ENCODE data around the gene G3BP1. TPM values are rescaled to one million over a fixed set of nuclear protein-coding genes. Genes with fewer than 3 reads are reported as not detected.

Gene G3BP1
- total RNA-seq, 2 experiments from 2014 or later: 247 to 253 TPM

DNA sequence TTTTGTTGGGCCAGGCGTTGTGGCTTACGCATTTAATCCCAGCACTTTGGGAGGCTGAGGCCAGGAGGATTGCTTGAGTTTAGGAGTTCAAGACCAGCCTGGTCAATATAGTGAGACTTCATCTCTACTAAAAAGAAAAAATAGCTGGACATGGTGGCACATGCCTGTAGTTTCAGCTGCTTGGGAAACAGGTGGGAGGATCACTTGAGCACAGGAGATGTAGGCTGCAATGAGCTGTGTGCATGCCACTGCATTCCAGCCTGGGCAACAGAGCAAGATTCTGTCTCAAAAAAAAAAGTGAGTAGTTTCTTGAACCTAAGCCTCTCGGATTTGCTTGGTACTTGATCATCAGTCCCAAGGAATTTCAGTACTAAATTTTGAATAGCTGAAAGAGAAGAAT is 26.9 kb downstream of the G3BP1 start:
- ATAC-seq (no peak), DNase-seq (no peak)
- TF ChIP-seq CTCF (IDR thresholded peaks at IDR 0.05): no peak
- no peaks in the 10 kb centered on the region for H3K9me3 Mint-ChIP-seq
- H3K4me1 Mint-ChIP-seq (ENCODE audit: low read depth): peaks cover 38% of the 10 kb centered on the region
- H3K27ac Mint-ChIP-seq: peak overlapping the region; percentile 51
- no peaks in the 10 kb centered on the region for H3K27me3 Mint-ChIP-seq
- peaks cover 64% of the 10 kb centered on the region for H3K36me3 Mint-ChIP-seq (ENCODE audit: low read depth)
- CTCF ChIA-PET: interaction anchor here (1.0 to 2.7 kb wide), 6 partner anchors 13 to 344 kb away, joined by 3 to 8 read pairs (median 4); no protein-coding TSS in a partner anchor
- POLR2A ChIA-PET: interaction anchor here (1.1 to 2.5 kb wide), 3 partner anchors 11 to 27 kb away, joined by 3 to 8 read pairs (median 7); partner anchors contain the start of gene G3BP1
- intact Hi-C loops (cut with micrococcal nuclease): no loop called here
- no peak overlapping the region for H3K4me3 Mint-ChIP-seq

DNA sequence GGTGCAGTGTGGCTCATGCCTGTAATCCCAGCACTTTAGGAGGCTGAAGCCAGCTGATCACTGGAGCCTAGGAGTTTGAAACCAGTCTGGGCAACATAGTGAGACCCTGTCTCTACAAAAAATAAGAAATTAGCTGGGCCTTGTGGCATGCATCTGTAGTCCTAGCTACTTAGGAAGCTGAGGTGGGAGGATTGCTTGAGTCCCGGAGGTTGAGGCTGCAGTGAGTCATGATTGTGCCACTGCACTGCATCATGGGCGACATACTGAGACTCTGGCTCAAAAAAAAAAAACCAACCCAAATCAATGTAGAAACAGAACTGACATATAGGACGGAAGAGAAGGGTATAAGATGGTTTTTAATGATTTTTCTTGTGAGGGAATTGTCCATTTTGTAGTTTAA is 27.7 kb downstream of the G3BP1 start:
- H3K4me3 Mint-ChIP-seq: no peak overlapping the region
- ChIA-PET CTCF (interaction anchor here (0.6 to 2.7 kb wide), 7 partner anchors 11 to 343 kb away, joined by 3 to 8 read pairs (median 4); no protein-coding TSS in a partner anchor), POLR2A (interaction anchor here (1.1 to 2.5 kb wide), 3 partner anchors 10 to 27 kb away, joined by 3 to 8 read pairs (median 7); partner anchors contain the start of gene G3BP1)
- DNase-seq (peak; percentile 40), ATAC-seq (peak; percentile 65)
- H3K36me3 Mint-ChIP-seq (ENCODE audit: low read depth): peaks cover 63% of the 10 kb centered on the region
- intact Hi-C loops (cut with micrococcal nuclease): no loop called here
- H3K27ac Mint-ChIP-seq: peak overlapping the region; percentile 39
- H3K4me1 Mint-ChIP-seq (ENCODE audit: low read depth): peaks cover 42% of the 10 kb centered on the region
- H3K9me3 Mint-ChIP-seq: no peaks in the 10 kb centered on the region
- no peak for TF ChIP-seq CTCF (IDR thresholded peaks at IDR 0.05)
- H3K27me3 Mint-ChIP-seq: no peaks in the 10 kb centered on the region

DNA sequence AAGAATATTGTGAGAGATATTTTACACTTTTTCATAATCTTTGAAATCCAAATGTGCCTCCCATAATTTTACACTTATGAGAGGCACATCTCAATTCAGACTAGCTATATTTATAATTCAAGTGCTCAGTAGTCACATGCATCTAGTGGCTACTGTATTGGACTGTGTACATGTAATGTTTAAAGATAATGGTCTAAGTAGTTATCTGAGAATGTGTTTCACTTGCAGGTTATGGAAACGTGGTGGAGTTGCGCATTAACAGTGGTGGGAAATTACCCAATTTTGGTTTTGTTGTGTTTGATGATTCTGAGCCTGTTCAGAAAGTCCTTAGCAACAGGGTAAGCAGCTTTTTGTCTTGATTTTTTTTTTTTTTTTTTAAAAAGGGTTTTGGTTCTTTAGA is 28.8 kb downstream of the G3BP1 start:
- Mint-ChIP-seq H3K27me3 (no peaks in the 10 kb centered on the region), H3K36me3 (ENCODE audit: low read depth) (peaks cover 62% of the 10 kb centered on the region), H3K9me3 (no peaks in the 10 kb centered on the region), H3K27ac (no peak overlapping the region), H3K4me3 (no peak overlapping the region), H3K4me1 (ENCODE audit: low read depth) (peaks cover 46% of the 10 kb centered on the region)
- POLR2A ChIA-PET: interaction anchor here (1.2 kb wide), 1 partner anchor 27 kb away, joined by 4 read pairs; no protein-coding TSS in a partner anchor
- DNase-seq (no peak), ATAC-seq (no peak)
- intact Hi-C loops (cut with micrococcal nuclease): no loop called here
- no peak for TF ChIP-seq CTCF (IDR thresholded peaks at IDR 0.05)
- CTCF ChIA-PET: interaction anchor here (1.2 kb wide), 2 partner anchors 16 to 25 kb away, joined by 4 read pairs; no protein-coding TSS in a partner anchor

DNA sequence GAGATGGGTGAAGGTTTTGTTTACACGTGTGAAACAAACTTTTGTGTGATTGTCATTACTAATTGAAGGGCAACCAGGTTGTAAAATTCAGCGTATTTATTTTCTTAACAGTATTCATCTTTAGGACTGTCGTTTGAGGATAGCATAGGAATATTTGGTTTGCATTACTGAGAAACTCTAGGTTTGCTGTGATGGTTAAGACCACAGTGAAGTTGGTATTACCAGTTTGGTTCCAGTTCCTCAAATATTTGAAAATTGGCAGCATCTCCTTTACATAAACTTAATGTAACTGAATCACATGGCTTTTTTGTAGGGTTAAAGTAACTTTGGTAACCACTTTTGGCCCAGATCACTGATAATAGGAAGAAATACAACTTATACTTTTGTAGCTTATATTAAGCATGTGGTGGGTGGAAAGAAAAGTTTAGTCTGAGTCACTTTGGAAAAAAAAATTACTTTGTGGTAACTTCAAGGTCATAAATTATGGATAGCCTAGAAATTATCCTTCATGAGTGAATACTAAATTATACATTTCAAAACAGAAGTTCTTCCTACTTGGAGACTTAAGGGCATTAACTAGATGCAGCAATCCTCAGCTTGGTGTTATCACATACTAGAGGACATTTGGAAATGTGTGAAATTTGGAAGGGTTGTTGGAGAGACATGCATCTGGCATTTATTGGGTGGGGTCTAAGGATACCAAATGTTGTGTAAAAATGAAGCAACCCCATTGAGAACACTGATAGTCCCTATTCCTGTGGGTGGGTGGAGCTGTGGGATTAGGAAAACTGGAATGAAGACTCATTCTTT is 33.9 kb downstream of the G3BP1 start:
- peak overlapping the region; percentile 69 for H3K27ac Mint-ChIP-seq
- no peak overlapping the region for H3K4me3 Mint-ChIP-seq
- ChIA-PET POLR2A (interaction anchor here (1.0 kb wide), 1 partner anchor 10 kb away, joined by 5 read pairs; no protein-coding TSS in a partner anchor), CTCF (interaction anchor here (1.0 to 1.6 kb wide), 3 partner anchors 12 to 338 kb away, joined by 3 to 7 read pairs (median 5); no protein-coding TSS in a partner anchor)
- no peaks in the 10 kb centered on the region for H3K9me3 Mint-ChIP-seq
- H3K27me3 Mint-ChIP-seq: no peaks in the 10 kb centered on the region
- ATAC-seq (no peak), DNase-seq (no peak)
- no peak for TF ChIP-seq CTCF (IDR thresholded peaks at IDR 0.05)
- peaks cover 74% of the 10 kb centered on the region for H3K36me3 Mint-ChIP-seq (ENCODE audit: low read depth)
- intact Hi-C loops (cut with micrococcal nuclease): no loop called here
- peaks cover 48% of the 10 kb centered on the region for H3K4me1 Mint-ChIP-seq (ENCODE audit: low read depth)
